ENCODE results near the gene HS3ST4.
"Not testable (repeated sequence)": the region's sequence is repeated elsewhere in the genome, so short reads cannot be mapped to it uniquely, and the experiment has no call there.

The HS3ST4 gene

GRCh38 chr16:26050472-26050871, 358.7 kb downstream of the HS3ST4 start:
- Mint-ChIP-seq H3K9me3 (no peaks in the 10 kb centered on the region), H3K27ac (no peak overlapping the region), H3K27me3 (no peaks in the 10 kb centered on the region), H3K36me3 (ENCODE audit: low read depth) (no peaks in the 10 kb centered on the region), H3K4me1 (ENCODE audit: low read depth) (no peaks in the 10 kb centered on the region), H3K4me3 (no peak overlapping the region)
- intact Hi-C loops (cut with micrococcal nuclease): no loop called here

GRCh38 chr16:26051063-26051462, 359.3 kb downstream of the HS3ST4 start:
- no peak overlapping the region for H3K27ac Mint-ChIP-seq
- no peaks in the 10 kb centered on the region for H3K36me3 Mint-ChIP-seq (ENCODE audit: low read depth)
- intact Hi-C loops (cut with micrococcal nuclease): no loop called here
- no peaks in the 10 kb centered on the region for H3K27me3 Mint-ChIP-seq
- H3K4me3 Mint-ChIP-seq: no peak overlapping the region
- H3K4me1 Mint-ChIP-seq (ENCODE audit: low read depth): no peaks in the 10 kb centered on the region
- H3K9me3 Mint-ChIP-seq: no peaks in the 10 kb centered on the region

GRCh38 chr16:26053889-26054288, 362.1 kb downstream of the HS3ST4 start:
- Mint-ChIP-seq H3K9me3 (no peaks in the 10 kb centered on the region), H3K27ac (no peak overlapping the region), H3K4me1 (ENCODE audit: low read depth) (no peaks in the 10 kb centered on the region), H3K27me3 (no peaks in the 10 kb centered on the region), H3K4me3 (no peak overlapping the region), H3K36me3 (ENCODE audit: low read depth) (no peaks in the 10 kb centered on the region)
- intact Hi-C loops (cut with micrococcal nuclease): no loop called here

GRCh38 chr16:26058326-26058725, 366.6 kb downstream of the HS3ST4 start:
- Mint-ChIP-seq H3K27me3 (no peaks in the 10 kb centered on the region), H3K36me3 (ENCODE audit: low read depth) (no peaks in the 10 kb centered on the region), H3K4me1 (ENCODE audit: low read depth) (no peaks in the 10 kb centered on the region), H3K4me3 (no peak overlapping the region), H3K27ac (no peak overlapping the region), H3K9me3 (no peaks in the 10 kb centered on the region)
- intact Hi-C loops (cut with micrococcal nuclease): no loop called here

- no peak overlapping the region for H3K27ac Mint-ChIP-seq
- H3K4me3 Mint-ChIP-seq: no peak overlapping the region
- no peaks in the 10 kb centered on the region for H3K36me3 Mint-ChIP-seq (ENCODE audit: low read depth)
- H3K27me3 Mint-ChIP-seq: no peaks in the 10 kb centered on the region
- intact Hi-C loops (cut with micrococcal nuclease): no loop called here
- no peaks in the 10 kb centered on the region for H3K9me3 Mint-ChIP-seq
- H3K4me1 Mint-ChIP-seq (ENCODE audit: low read depth): no peaks in the 10 kb centered on the region
Measured at GRCh38 chr16:26070302-26071100, 378.7 kb downstream of the HS3ST4 start.

GRCh38 chr16:26071101-26071866, 379.5 kb downstream of the HS3ST4 start:
- Mint-ChIP-seq H3K27ac (no peak overlapping the region), H3K4me3 (no peak overlapping the region)

GRCh38 chr16:26078716-26079355, 387.1 kb downstream of the HS3ST4 start:
- Mint-ChIP-seq H3K27me3 (no peaks in the 10 kb centered on the region), H3K27ac (no peak overlapping the region), H3K4me3 (no peak overlapping the region), H3K4me1 (ENCODE audit: low read depth) (no peaks in the 10 kb centered on the region), H3K36me3 (ENCODE audit: low read depth) (no peaks in the 10 kb centered on the region), H3K9me3 (peaks cover 13% of the 10 kb centered on the region)
- intact Hi-C loops (cut with micrococcal nuclease): no loop called here

More at GRCh38 chr16:26071101-26071866, 379.5 kb downstream of the HS3ST4 start:
- intact Hi-C loops (cut with micrococcal nuclease): no loop called here
- Mint-ChIP-seq H3K4me1 (ENCODE audit: low read depth) (no peaks in the 10 kb centered on the region), H3K27me3 (no peaks in the 10 kb centered on the region), H3K9me3 (no peaks in the 10 kb centered on the region), H3K36me3 (ENCODE audit: low read depth) (no peaks in the 10 kb centered on the region)

- Mint-ChIP-seq H3K4me3 (no peak overlapping the region), H3K36me3 (ENCODE audit: low read depth) (no peaks in the 10 kb centered on the region), H3K27me3 (no peaks in the 10 kb centered on the region), H3K9me3 (no peaks in the 10 kb centered on the region), H3K27ac (no peak overlapping the region), H3K4me1 (ENCODE audit: low read depth) (no peaks in the 10 kb centered on the region)
- intact Hi-C loops (cut with micrococcal nuclease): no loop called here
Measured at GRCh38 chr16:26087091-26087490, 395.3 kb downstream of the HS3ST4 start.

GRCh38 chr16:26091511-26091910, 399.8 kb downstream of the HS3ST4 start:
- intact Hi-C loops (cut with micrococcal nuclease): no loop called here
- Mint-ChIP-seq H3K27me3 (no peaks in the 10 kb centered on the region), H3K36me3 (ENCODE audit: low read depth) (no peaks in the 10 kb centered on the region), H3K27ac (no peak overlapping the region), H3K4me3 (no peak overlapping the region), H3K9me3 (peaks cover 12% of the 10 kb centered on the region), H3K4me1 (ENCODE audit: low read depth) (no peaks in the 10 kb centered on the region)

GRCh38 chr16:26098206-26098605, 406.4 kb downstream of the HS3ST4 start:
- H3K36me3 Mint-ChIP-seq (ENCODE audit: low read depth); intact Hi-C loops (cut with micrococcal nuclease); H3K27ac Mint-ChIP-seq; H3K4me1 Mint-ChIP-seq (ENCODE audit: low read depth); H3K4me3 Mint-ChIP-seq; H3K27me3 Mint-ChIP-seq: not testable (repeated sequence)
- peaks cover 12% of the 10 kb centered on the region for H3K9me3 Mint-ChIP-seq

- Mint-ChIP-seq H3K9me3 (no peaks in the 10 kb centered on the region), H3K27me3 (no peaks in the 10 kb centered on the region), H3K27ac (no peak overlapping the region), H3K4me1 (ENCODE audit: low read depth) (no peaks in the 10 kb centered on the region), H3K36me3 (ENCODE audit: low read depth) (no peaks in the 10 kb centered on the region), H3K4me3 (no peak overlapping the region)
- intact Hi-C loops (cut with micrococcal nuclease): no loop called here
Measured at GRCh38 chr16:26102369-26102768, 410.6 kb downstream of the HS3ST4 start.

- H3K27ac Mint-ChIP-seq: no peak overlapping the region
- no peaks in the 10 kb centered on the region for H3K4me1 Mint-ChIP-seq (ENCODE audit: low read depth)
- H3K4me3 Mint-ChIP-seq: no peak overlapping the region
- no peaks in the 10 kb centered on the region for H3K36me3 Mint-ChIP-seq (ENCODE audit: low read depth)
- no peaks in the 10 kb centered on the region for H3K9me3 Mint-ChIP-seq
- no peaks in the 10 kb centered on the region for H3K27me3 Mint-ChIP-seq
- intact Hi-C loops (cut with micrococcal nuclease): no loop called here
Measured at GRCh38 chr16:26108836-26109505, 417.2 kb downstream of the HS3ST4 start.

- H3K36me3 Mint-ChIP-seq (ENCODE audit: low read depth): no peaks in the 10 kb centered on the region
- no peak overlapping the region for H3K27ac Mint-ChIP-seq
- H3K27me3 Mint-ChIP-seq: no peaks in the 10 kb centered on the region
- no peaks in the 10 kb centered on the region for H3K9me3 Mint-ChIP-seq
- intact Hi-C loops (cut with micrococcal nuclease): no loop called here
- H3K4me1 Mint-ChIP-seq (ENCODE audit: low read depth): no peaks in the 10 kb centered on the region
- H3K4me3 Mint-ChIP-seq: no peak overlapping the region
Measured at GRCh38 chr16:26111900-26112299, 420.1 kb downstream of the HS3ST4 start.

GRCh38 chr16:26118575-26118974, 426.8 kb downstream of the HS3ST4 start:
- Mint-ChIP-seq H3K9me3 (no peaks in the 10 kb centered on the region), H3K27me3 (no peaks in the 10 kb centered on the region), H3K36me3 (ENCODE audit: low read depth) (no peaks in the 10 kb centered on the region), H3K4me1 (ENCODE audit: low read depth) (no peaks in the 10 kb centered on the region), H3K27ac (no peak overlapping the region), H3K4me3 (no peak overlapping the region)
- intact Hi-C loops (cut with micrococcal nuclease): no loop called here
